ENCODE measurements around the gene TP53TG5.

Gene TP53TG5

DNA sequence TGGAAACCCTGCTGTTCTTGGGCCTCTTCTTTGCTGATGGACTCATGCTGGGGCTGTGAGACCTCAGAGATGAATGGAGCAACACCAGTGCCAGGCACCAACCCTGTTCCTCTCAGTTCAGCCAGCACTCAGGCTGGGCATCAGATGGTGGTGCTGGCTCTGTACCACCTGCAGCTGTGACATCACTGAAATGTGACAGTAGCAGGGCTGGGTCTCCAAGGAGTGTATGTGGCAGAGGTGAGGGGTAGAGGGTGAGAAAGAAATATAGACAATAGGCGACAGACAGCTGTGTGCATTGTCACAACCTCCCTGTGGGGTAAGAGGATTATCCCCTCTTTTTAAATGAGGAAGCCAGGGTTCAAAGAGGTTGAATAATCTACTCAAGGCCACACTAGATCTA, at the start of gene TP53TG5:
TP53TG5 (minus strand) TSS at position 135 of the 400 bp plus-strand sequence; CDS start at position 46, 89 bp downstream.
- DNase-seq: no peak

DNA sequence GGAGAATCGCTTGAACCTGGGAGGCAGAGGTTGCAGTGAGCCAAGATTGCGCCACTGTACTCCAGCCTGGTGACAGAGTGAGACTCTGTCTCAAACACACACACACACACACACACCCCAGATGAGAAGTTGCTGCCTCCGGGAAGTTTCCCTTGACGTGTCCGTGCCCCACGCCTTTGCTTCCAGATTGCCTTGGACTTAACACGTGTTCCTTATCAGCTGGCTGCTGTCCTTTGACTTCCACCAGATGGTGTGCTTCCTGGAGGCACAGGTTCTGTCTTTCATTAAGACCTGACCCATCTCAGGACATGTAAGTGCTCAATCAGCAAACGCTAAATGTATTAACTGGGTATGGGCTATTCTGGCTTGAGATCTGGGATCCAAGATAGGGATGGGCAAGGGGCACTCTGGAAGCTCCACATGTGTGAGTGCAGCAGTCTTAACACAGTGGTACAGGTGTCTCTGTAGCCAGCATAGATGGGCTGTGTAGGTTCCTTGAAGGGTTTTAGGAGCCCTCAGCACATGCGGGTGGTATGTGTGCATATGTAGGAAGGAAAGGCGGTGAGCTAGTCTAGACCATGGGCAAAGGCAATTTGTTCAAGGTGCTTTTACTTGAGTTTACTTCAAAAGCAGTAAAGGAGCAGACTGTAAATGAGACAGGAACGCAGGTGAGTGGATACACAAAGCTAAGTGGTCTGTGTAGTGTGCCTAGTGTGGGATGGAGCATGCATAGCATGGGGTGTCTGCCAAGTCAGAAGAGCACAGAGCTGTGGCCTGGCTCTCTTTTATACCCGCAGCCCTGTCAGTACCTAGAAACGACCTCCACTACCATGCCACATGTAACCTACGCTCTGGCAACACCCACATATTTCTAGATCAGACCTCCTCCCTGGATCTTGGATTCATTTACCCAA, 49.4 kb upstream of the TP53TG5 start:
- DNase-seq: no peak

DNA sequence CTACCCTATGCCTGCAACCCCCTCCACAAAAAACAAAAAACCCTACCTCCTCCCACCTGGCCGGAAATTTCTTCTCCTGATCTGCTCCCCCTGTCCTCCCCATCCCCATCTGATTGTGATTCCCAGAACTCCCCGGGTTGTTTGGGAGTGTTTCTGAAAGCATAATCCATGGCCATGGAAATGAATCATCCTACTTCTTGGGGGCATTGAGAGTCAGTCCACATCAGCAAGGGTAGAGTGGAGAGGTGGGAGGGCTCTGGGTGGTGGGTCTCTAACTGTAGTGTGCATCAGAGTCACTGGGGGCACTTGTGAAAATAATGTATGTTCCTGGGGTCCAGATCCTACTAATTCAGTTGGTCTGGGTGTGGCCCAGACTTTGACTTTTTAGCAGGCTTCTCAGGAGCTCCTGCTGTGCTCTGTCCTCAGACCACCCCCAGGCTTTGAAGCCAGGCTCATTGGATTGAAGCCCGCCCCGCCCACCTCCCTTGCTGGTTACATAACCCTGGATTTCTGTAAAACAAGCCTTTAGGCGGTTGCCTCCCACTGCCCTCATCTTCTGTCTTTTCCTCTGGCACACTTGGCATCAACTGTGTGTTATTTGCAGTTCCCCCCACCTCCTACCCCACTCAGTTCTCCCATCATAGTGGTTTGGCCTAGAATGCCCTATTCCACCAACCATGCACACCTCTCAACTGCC, 48.3 kb upstream of the TP53TG5 start:
- no peak for DNase-seq

DNA sequence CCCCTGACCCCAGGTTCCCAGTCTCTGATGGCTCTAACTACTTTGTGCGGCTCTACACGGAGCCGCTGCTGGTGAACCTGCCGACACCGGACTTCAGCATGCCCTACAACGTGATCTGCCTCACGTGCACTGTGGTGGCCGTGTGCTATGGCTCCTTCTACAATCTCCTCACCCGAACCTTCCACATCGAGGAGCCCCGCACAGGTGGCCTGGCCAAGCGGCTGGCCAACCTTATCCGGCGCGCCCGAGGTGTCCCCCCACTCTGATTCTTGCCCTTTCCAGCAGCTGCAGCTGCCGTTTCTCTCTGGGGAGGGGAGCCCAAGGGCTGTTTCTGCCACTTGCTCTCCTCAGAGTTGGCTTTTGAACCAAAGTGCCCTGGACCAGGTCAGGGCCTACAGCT, 47.4 kb upstream of the TP53TG5 start:
- DNase-seq: no peak

DNA sequence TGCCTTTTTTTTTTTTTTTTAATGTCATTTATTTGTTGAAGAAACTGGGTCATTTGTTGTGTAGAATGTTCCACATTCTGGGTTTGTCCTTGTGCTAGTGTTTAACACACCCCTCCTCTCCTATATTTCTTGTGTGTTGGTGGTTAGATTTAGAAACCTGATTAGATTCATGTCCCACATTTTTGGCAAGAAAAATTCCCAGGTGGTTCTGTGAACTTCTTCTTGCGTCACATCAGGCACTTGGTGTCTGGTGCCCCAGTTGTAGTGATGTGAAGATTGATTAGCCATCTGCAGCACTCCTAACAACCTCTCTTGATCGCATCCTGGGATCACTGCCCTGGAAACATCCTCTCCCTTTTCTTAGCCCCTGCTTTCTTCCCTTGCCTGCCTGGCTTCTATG, 45.6 kb upstream of the TP53TG5 start:
- no peak for DNase-seq

DNA sequence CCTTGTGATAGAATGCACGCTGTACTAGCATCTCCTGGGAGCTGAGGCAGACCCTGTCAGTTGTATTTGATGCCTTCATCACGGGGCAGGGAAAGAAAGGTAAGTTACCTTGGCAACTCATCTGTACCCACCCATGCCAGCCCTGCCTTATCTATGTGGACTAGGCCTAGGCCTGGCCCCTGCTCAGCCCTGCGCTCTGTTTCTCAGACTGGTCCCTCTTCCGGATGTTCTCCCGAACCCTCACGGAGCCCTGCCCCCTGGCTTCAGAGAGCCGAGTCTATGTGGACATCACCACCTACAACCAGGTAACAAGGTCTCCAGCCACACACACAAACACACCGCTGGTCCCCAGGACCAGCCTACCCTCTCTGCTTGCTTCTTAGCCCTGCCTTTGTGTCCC, 42.0 kb upstream of the TP53TG5 start:
- DNase-seq: no peak

DNA sequence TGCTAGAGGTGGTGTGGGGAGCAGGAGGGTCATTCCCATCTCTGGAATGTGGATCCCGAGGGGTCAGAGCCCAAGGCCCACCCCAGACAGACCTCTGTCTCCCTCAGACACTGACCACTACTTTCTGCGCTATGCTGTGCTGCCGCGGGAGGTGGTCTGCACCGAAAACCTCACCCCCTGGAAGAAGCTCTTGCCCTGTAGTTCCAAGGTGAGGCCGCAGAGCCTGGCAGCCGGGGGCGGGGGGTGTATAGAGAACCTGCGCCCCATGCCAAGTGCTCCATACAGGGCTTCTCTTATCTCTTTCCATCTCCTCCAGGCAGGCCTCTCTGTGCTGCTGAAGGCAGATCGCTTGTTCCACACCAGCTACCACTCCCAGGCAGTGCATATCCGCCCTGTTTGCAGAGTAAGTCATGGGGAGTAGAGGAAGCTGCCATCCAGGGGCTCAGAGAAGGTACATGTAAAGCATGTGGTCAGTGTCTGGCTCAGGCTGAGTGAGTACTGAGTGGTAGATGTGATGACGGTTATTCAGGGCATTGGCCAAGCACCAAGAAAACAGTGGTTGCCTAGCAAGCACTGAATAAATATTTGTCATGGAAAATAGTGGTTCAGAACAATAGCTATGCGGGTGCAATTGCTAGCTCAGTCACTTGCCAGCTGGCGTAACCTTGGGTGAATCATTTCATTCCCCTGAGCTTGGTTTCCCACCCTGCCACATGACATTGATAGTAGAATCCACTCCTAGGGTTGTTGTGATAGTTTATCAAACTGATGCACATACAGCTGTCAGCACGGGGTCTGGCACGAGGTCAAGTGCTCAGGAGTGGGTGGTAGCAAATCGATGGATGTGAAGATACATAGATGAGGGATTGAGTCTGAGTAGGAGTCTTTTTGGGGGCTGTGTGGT, 41.3 kb upstream of the TP53TG5 start:
- DNase-seq: peak; percentile 97

DNA sequence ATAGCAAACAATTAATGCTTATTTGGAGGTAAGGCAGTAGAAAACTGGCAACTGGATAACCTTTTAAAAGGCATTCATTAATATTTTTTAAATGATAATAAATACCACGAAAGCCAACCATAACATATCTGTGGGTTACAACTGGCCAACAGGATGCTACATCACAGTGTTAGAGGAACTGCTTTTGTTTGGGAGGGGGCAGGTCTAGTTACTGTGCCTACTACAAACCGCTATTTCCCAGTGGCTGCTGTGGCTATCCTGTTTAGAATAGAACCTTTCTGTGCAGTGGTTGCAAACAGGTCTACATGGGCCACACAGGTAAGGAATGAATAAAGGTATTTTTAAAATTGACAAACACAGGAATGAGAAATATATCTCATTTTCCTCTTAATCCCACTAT, 38.8 kb upstream of the TP53TG5 start:
- no peak for DNase-seq

DNA sequence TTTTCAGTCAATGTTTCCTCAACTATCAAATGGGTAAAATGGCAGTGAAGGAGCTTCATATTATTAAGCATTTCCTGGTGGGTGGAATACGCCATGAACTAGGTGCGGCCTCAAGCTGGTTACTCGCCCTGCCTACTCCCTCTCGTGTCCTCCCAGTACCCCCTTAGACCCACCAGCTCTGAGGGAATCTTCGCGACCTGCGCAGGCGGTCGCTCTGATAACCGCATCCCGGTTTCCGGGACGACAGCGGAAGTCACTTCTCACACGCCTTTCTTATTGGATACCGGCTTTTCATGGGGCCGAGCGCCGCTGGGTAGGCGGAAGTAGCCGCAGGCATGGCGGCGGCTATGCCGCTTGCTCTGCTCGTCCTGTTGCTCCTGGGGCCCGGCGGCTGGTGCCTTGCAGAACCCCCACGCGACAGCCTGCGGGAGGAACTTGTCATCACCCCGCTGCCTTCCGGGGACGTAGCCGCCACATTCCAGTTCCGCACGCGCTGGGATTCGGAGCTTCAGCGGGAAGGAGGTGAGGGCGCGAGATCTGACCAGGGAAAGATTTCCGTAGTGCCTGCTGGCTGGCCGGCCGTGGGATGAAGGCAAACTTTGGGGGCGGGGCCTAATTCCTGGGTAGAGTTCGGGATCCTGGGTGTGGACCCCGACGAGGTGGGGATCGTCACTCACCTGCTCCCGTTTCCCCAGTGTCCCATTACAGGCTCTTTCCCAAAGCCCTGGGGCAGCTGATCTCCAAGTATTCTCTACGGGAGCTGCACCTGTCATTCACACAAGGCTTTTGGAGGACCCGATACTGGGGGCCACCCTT, 37.9 kb upstream of the TP53TG5 start, which contains the start of gene PIGT:
PIGT (plus strand) TSS at position 320 of the 816 bp plus-strand sequence; CDS start at position 336, 16 bp downstream.
- DNase-seq: peak; percentile 79

DNA sequence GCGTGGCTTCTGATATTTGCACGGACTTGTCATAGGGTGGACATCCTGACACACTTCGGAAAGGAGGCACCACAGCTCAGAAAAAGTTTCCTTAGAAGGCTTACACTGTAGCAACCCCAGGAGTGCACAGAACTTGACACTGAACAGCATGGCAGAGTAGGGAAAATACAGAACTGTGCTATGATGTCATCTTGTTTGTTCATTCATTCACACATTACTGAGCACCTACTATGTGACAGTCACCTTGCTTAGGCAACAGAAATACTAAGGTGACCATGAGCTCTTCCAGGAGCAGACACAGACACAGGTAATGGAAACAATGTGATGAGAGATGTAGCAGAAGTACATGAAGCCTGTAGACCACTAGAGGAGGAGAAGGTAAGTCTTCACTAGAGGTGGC, 35.4 kb upstream of the TP53TG5 start:
- DNase-seq: no peak

DNA sequence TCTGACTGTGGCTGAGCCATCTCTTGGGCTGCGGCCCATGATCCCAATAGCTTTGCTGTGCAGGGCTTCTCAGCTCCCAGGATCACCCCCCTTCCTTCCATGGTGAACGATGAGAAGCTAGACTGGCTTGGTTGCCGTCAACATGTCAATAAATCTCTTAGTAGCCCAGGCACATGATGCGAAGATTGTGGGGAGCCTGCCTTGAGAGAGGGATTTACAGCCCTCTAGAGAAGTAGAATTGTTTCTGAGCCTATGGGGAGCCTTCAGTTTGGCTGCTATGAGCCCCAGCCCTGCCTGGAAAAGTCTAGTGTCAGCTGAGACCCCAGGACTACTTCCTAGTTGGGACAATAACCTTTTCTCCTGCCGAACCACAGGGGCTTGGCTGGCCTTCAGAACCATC, 34.5 kb upstream of the TP53TG5 start:
- no peak for DNase-seq

DNA sequence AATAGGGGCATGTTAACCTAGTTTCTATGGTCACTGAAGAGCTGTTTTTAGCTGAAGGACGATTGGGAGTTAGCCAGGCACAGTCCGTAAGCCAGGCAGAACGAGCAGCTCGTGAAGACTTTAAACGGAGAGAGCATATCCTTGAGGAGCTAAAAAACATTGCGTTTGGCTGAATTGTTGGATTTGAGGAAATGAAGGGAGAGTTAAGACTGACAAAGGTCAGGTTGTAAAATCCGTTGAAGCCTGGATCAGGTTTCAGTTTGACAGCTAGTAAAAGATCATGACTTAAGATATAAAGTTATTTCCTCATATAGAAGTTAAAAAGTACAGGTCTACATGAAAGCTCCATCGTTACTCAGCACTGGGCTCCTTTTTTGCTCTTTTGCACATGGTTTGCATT, 32.8 kb upstream of the TP53TG5 start:
- DNase-seq: no peak

DNA sequence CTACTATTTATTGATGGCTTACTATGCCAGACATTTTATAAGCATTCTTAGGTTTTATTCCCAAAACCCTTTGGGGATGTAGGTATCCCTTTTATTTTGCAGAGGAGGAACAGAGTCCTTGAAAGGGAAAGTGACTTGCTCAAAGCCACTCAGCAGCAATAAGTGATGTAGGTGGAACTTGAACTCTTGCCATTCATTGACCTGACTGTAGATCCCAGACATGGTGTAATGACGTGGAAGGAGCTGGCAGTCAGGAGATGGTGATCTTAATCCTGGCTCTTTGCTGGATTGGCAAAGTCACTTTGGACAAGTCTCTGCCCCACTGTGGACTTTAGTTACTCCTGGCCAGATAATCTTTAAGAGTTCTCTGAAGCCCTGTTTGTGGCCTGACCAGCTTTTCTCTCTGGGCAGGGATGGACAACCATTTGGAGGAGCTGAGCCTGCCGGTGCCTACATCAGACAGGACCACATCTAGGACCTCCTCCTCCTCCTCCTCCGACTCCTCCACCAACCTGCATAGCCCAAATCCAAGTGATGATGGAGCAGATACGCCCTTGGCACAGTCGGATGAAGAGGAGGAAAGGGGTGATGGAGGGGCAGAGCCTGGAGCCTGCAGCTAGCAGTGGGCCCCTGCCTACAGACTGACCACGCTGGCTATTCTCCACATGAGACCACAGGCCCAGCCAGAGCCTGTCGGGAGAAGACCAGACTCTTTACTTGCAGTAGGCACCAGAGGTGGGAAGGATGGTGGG, 31.6 kb upstream of the TP53TG5 start:
- DNase-seq: no peak

DNA sequence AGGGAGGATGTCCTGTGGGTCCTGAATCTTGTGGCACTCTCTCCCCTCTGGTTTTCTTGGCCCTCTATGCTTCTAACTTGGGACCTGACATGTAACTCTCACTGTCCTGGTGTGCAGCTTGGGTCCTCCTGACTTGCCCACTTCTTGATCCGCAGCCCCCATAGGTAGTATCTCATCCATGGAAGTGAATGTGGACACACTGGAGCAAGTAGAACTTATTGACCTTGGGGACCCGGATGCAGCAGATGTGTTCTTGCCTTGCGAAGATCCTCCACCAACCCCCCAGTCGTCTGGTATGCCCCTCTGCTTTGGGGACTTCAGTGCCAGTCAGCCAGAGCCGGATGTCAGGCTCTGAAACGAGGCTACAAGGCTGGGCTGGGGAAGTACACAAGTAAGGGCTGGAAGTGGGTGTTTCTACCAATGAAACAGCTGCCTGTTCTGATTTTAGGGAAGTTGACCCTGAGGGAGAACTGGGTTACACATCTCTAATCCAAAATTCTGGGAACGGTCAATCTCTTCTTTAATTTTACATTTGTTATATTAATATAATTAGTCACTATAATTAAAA, 30.6 kb upstream of the TP53TG5 start:
- DNase-seq: no peak

DNA sequence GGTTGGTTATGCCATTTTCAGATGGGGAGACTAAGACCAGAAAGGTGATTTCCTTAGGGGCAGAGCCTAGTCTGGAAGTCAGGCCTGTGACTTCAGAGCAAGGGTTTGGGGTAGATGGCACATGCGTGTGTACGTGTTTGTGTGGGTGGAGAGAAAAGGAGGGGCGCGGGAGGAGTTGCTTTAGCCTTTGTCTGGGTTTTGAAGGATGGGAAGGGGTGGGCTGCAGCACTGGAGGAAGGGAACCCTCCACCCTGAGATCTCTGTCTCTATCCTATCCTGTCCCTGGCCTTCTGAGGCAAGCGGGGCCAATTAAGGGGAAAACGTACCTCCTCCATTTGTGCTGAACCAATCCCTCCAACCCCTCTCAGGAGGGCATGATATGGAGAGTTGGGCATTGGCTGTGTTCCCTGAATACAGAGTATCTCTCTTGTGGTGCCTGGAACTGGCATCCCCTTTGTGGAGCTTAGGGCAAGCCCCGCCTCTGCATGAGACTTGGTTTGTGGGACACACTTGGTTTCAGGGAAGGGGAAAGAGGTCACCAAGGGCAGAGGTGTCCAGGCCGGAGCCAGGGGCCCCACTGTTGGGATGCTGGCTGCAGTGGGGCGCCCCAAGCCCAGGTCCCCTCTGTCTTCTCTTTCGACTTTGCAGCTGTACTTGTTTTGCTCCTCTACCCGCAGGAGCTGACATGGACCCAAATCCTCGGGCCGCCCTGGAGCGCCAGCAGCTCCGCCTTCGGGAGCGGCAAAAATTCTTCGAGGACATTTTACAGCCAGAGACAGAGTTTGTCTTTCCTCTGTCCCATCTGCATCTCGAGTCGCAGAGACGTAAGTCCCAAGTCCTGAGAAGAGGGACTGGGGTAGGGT, 29.9 kb upstream of the TP53TG5 start, which contains the start of gene DBNDD2:
DBNDD2 (plus strand) TSS at position 507 of the 863 bp plus-strand sequence; CDS start at position 686, 179 bp downstream.
- no peak for DNase-seq

DNA sequence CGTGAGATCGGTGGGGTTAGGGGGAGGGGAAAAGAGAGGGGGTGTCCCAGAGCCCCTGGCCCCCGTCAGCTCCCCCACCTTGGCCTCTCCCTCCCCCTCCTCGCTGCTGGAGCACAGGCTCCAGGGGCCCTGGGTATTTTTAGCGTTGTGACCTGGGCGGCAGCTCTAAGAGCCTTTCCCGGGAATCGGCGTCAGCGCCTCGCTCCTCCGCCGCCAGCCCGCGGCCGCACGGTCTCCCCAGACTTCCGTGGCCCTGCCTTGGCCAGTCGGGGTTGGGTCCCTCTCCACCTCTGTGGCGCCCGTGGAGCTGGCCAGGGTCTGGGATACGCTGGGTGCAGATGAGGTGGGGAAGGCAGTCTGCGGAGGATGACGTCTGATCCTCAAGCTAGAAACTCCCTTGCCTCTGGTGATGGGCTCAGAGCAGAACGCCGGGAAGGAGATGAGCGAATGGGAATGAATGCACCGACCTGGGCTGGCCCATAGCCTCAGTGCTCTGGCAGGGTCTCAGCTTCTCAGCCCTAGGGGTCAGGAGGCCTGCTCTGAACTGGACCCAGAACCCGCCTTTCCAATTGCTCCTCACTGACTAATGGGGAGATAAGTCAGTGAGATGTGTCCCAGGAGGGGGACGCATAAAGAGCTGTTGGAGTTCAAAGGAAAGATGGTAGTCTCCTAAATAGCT, 29.1 kb upstream of the TP53TG5 start:
- DNase-seq: no peak

DNA sequence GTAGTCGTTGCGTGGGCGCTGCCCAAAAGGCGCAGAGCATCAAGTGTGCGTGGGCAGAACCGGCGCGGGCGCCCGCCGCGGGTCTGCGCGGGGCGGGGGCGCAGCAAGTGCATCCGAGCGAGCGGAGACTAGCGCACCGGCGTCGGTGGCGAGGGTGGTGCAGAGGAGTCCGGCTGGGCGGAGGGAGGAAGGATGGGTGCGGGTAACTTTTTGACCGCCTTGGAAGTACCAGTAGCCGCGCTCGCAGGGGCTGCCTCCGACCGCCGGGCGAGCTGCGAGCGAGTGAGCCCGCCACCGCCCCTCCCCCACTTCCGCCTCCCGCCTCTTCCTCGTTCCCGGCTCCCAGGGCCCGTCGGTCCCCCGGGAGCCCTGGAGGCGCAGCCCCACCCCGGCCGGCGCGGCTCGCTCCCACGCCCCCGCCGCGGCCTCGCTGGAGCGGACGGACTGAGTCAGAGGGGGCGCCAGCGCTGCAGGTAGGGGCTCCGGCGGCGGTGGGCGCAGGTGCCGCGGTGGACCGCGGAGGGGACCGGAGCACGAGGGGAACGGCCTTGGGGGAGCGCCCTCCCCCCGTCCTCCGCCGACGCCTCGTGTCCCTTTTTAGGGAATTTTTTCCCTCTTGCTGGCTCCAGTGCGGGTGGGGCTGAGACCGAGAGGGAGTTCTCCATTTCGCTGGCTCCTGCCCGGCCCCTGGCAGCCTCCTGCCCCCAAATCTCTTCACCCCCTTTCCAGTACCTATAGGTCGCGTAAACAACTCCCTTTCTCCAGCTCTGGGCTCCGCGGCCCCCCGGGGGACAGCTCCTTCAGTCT, 28.3 kb upstream of the TP53TG5 start:
- no peak for DNase-seq

DNA sequence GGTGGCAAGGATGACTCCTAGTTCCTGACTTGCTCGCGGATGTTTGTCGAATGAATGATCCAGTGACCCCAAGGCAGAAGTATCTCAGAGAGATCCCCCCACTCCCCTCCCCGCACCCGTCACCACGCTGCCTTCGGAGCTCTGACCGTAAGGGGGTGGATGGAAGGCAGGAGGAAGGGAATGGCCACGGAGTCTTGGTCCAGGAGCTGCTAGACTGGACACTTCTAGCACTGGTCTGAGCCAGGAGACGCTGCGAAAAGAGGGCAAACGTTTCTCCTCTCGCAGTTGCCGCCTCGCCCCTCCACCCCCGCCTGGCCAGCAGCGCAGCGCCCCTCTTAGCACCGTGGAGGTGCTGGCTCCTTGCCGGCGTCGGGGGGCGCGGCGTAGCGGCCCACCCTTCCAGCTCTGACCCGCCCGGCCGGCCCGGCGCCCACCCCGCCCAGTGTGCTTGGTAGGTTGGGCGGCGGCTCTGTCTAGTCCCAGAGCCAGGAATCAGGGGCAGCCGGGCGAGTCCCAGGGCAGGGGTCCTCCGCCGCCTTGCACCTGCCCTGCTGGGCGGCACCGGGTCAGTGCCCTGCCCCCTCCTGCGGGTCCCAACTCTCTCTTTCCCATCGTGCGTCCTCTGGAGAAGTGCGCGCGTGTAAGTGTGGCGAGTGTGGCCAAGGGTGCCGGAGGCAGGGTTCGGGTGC, 27.6 kb upstream of the TP53TG5 start:
- peak; percentile 9 for DNase-seq

All from HCEC 1CT (cell line).